Natural killer cell (primary cell): Measurements from ENCODE around the gene NECTIN3. TPM values are rescaled to one million over a fixed set of nuclear protein-coding genes. Genes with fewer than 3 reads are reported as not detected.

ENCODE experiments used
- ATAC-seq, 3 donors: fragments of 150-1000 bp in 2 of 3; fragments of 200-7000 bp in 1 of 3; cut with Tn5 transposase; 1 replicate in 1 of 3; 2 replicates in 2 of 3; pipeline ENCODE4 v1.10.0; 2021; ENCODE audit warnings: mild to moderate bottlenecking in 2 of 3, moderate library complexity in 2 of 3
- DNase-seq, 2 donors: peaks; one replicate each; pipeline versions ENCODE4 v3.0.0 to v3.0.0-alpha.2; 2013 to 2021; ENCODE audit warnings: mixed read lengths in 1 of 2
- H3K27ac ChIP-seq: one replicate; pipeline ENCODE4 v1.5.1; 2013; ENCODE audit warnings: mild to moderate bottlenecking, low read length
- H3K27me3 ChIP-seq: one replicate; pipeline ENCODE4 v1.6.1; 2013; ENCODE audit warnings: low read length; ENCODE audit not compliant: control insufficient read depth, insufficient read depth
- H3K36me3 ChIP-seq: one replicate; pipeline ENCODE4 v1.6.1; 2013; ENCODE audit warnings: low read length; ENCODE audit not compliant: control insufficient read depth, insufficient read depth
- H3K4me1 ChIP-seq: one replicate; pipeline ENCODE4 v1.6.1; 2013; ENCODE audit warnings: low read length; ENCODE audit not compliant: control insufficient read depth, insufficient read depth
- H3K4me3 ChIP-seq: one replicate; pipeline ENCODE4 v1.5.1; 2013; ENCODE audit warnings: low read length
- H3K9me3 ChIP-seq: one replicate; pipeline ENCODE4 v1.6.1; 2013; ENCODE audit warnings: low read length; ENCODE audit not compliant: control insufficient read depth, insufficient read depth
- H3K27ac Mint-ChIP-seq, 2 donors: one replicate each; pipeline ENCODE4 v1.8.0; 2022; ENCODE audit warnings: mild to moderate bottlenecking in 2 of 2, mixed read lengths in 2 of 2, moderate library complexity in 1 of 2
- H3K27me3 Mint-ChIP-seq, 2 donors: one replicate each; pipeline ENCODE4 v1.8.0; 2022; ENCODE audit warnings: low read depth in 2 of 2, mixed read lengths in 2 of 2
- H3K36me3 Mint-ChIP-seq: one replicate; pipeline ENCODE4 v1.8.0; 2022; ENCODE audit warnings: mixed read lengths
- H3K4me1 Mint-ChIP-seq, 2 donors: one replicate each; pipeline ENCODE4 v1.8.0; 2022; ENCODE audit warnings: mixed read lengths in 2 of 2
- H3K4me3 Mint-ChIP-seq: one replicate; pipeline ENCODE4 v1.8.0; 2022; ENCODE audit warnings: mild to moderate bottlenecking, moderate library complexity, mixed read lengths
- H3K9me3 Mint-ChIP-seq, 2 donors: one replicate each; pipeline ENCODE4 v1.8.0; 2022; ENCODE audit warnings: mixed read lengths in 2 of 2
- CTCF ChIP-seq: fragments of 200-600 bp; IDR thresholded peaks from one replicate; pipeline ENCODE4 v1.8.0; 2022; ENCODE audit warnings: antibody characterized with exemption
- WGBS: methylation state at CpG from one replicate; pipeline ENCODE4 v1.1.7; 2013; ENCODE audit warnings: missing lambda C conversion rate; ENCODE audit not compliant: insufficient coverage; 5-methylcytosine and 5-hydroxymethylcytosine counted together
- intact Hi-C: fragments of 100-400 bp; cut with micrococcal nuclease; formaldehyde crosslinking; loops from one replicate; pipeline ENCODE4 v1.14.2; 2022
- total RNA-seq, 4 donors: library from RNA; stranded (reverse); fragments of 120-200 nt in 1 of 4; gene quantifications; one replicate each; pipeline versions ENCODE4 v1.2.3 to v1.2.4, GENCODE V29; 2013 to 2022

The NECTIN3 gene
- total RNA-seq, 3 donors from 2014 or later (not counting 1 experiment from before 2014, with no cell fraction given), result 0.26 to 3.7 (median 2.3) TPM

GRCh38 chr3:111084911-111085310 lies 13.3 kb downstream of the NECTIN3 start:
- DNase-seq, result no peak
- Histone ChIP-seq H3K36me3 (no peaks in the 10 kb centered on the region), H3K27ac (no peak overlapping the region), H3K4me3 (no peak overlapping the region), H3K27me3 (no peaks in the 10 kb centered on the region), H3K9me3 (no peaks in the 10 kb centered on the region), H3K4me1 (no peaks in the 10 kb centered on the region)
- Mint-ChIP-seq H3K4me3 (no peak overlapping the region), H3K27ac (no peak overlapping the region), H3K36me3 (no peaks in the 10 kb centered on the region), H3K4me1 (no peaks in the 10 kb centered on the region), H3K27me3 (peaks cover 0 to 5% of the 10 kb centered on the region in 2 donors), H3K9me3 (no peaks in the 10 kb centered on the region)
- TF ChIP-seq CTCF, result no peak
- WGBS, result 78% methylated on average over 2 of the region's 2 CpGs
- ATAC-seq, result no peak
- intact Hi-C loops, result no loop called here

- no peak for DNase-seq
- ATAC-seq, result no peak
- peaks cover 6 to 11% of the 10 kb centered on the region in 2 donors for H3K27me3 Mint-ChIP-seq
- no peaks in the 10 kb centered on the region for H3K36me3 ChIP-seq
- H3K9me3 ChIP-seq, result no peaks in the 10 kb centered on the region
- H3K4me3 ChIP-seq, result no peak overlapping the region
- TF ChIP-seq CTCF, result no peak
- H3K4me3 Mint-ChIP-seq, result no peak overlapping the region
- no peak overlapping the region for H3K27ac Mint-ChIP-seq
- H3K9me3 Mint-ChIP-seq, result no peaks in the 10 kb centered on the region
- H3K36me3 Mint-ChIP-seq, result no peaks in the 10 kb centered on the region
- H3K27me3 ChIP-seq, result no peaks in the 10 kb centered on the region
- no peaks in the 10 kb centered on the region for H3K4me1 ChIP-seq
- H3K27ac ChIP-seq, result no peak overlapping the region
- intact Hi-C loops, result no loop called here
- H3K4me1 Mint-ChIP-seq, result no peaks in the 10 kb centered on the region
These were observed 16.4 kb downstream of the NECTIN3 start for GRCh38 chr3:111087924-111088469.

GRCh38 chr3:111096487-111097209 lies 25.0 kb downstream of the NECTIN3 start:
- H3K9me3 ChIP-seq, result no peaks in the 10 kb centered on the region
- Mint-ChIP-seq H3K27ac (no peak overlapping the region), H3K4me1 (no peaks in the 10 kb centered on the region), H3K9me3 (no peaks in the 10 kb centered on the region), H3K36me3 (no peaks in the 10 kb centered on the region), H3K27me3 (peaks cover 11 to 20% of the 10 kb centered on the region in 2 donors), H3K4me3 (no peak overlapping the region)
- no peaks in the 10 kb centered on the region for H3K27me3 ChIP-seq
- no peak for DNase-seq
- intact Hi-C loops, result no loop called here
- WGBS, result 85% methylated on average over 9 of the region's 10 CpGs
- no peak overlapping the region for H3K27ac ChIP-seq
- H3K4me1 ChIP-seq, result no peaks in the 10 kb centered on the region
- no peak overlapping the region for H3K4me3 ChIP-seq
- H3K36me3 ChIP-seq, result no peaks in the 10 kb centered on the region
- ATAC-seq, result no peak
- no peak for TF ChIP-seq CTCF

GRCh38 chr3:111103807-111104206 lies 32.2 kb downstream of the NECTIN3 start:
- DNase-seq, result no peak
- H3K36me3 Mint-ChIP-seq, result no peaks in the 10 kb centered on the region
- intact Hi-C loops, result no loop called here
- H3K36me3 ChIP-seq, result no peaks in the 10 kb centered on the region
- no peak for ATAC-seq
- no peaks in the 10 kb centered on the region for H3K9me3 Mint-ChIP-seq
- H3K4me3 ChIP-seq, result no peak overlapping the region
- peaks cover 18 to 52% of the 10 kb centered on the region in 2 donors for H3K27me3 Mint-ChIP-seq
- H3K9me3 ChIP-seq, result no peaks in the 10 kb centered on the region
- H3K27me3 ChIP-seq, result peaks cover 2% of the 10 kb centered on the region
- no peak overlapping the region for H3K27ac Mint-ChIP-seq
- no peaks in the 10 kb centered on the region for H3K4me1 ChIP-seq
- H3K4me3 Mint-ChIP-seq, result no peak overlapping the region
- 50% methylated on average over 1 of the region's 1 CpG for WGBS
- no peak for TF ChIP-seq CTCF
- H3K4me1 Mint-ChIP-seq, result no peaks in the 10 kb centered on the region
- H3K27ac ChIP-seq, result no peak overlapping the region
